OCI-LY1 (cell line): ENCODE data around the gene SRBD1.

Experiments
- H2AFZ ChIP-seq: fragments of 200-600 bp; sonication (generic), shearing (Covaris generic); 2 replicates; pipeline ENCODE4 v1.6.0; 2014; ENCODE audit warnings: antibody characterized with exemption, mild to moderate bottlenecking, low read length
- H3F3A ChIP-seq: fragments of 200-600 bp; sonication (generic), shearing (Covaris generic); 2 replicates; pipeline ENCODE4 v1.6.0; 2014; ENCODE audit warnings: mild to moderate bottlenecking, antibody characterized with exemption, low read length, moderate library complexity; ENCODE audit not compliant: insufficient read depth
- H3K27ac ChIP-seq: fragments of 200-600 bp; sonication (generic); 2 replicates; pipeline ENCODE4 v1.5.1; 2014; ENCODE audit warnings: low read length, mixed run types, mild to moderate bottlenecking, low read depth; ENCODE audit not compliant: poor library complexity, severe bottlenecking
- H3K27me3 ChIP-seq: fragments of 200-600 bp; sonication (generic); 2 replicates; pipeline ENCODE4 v1.6.0; 2014; ENCODE audit warnings: antibody characterized with exemption, mild to moderate bottlenecking, low read length, moderate library complexity; ENCODE audit not compliant: insufficient read depth
- H3K36me3 ChIP-seq: fragments of 200-600 bp; sonication (generic); 2 replicates; pipeline ENCODE4 v1.6.1; 2014; ENCODE audit warnings: mild to moderate bottlenecking, antibody characterized with exemption, low read length, moderate library complexity, mixed read lengths; ENCODE audit not compliant: insufficient read depth
- H3K4me1 ChIP-seq: fragments of 200-600 bp; sonication (generic); 2 replicates; pipeline ENCODE4 v1.5.1; 2014; ENCODE audit warnings: mild to moderate bottlenecking, low read length, moderate library complexity; ENCODE audit not compliant: insufficient read depth, severe bottlenecking
- H3K4me2 ChIP-seq: fragments of 200-600 bp; sonication (generic), shearing (Covaris generic); 2 replicates; pipeline ENCODE4 v1.6.1; 2014; ENCODE audit warnings: low read length
- H3K4me3 ChIP-seq: fragments of 200-600 bp; sonication (generic); 2 replicates; pipeline ENCODE4 v1.5.1; 2014; ENCODE audit warnings: low read length, low read depth, mild to moderate bottlenecking, mixed read lengths; ENCODE audit not compliant: poor library complexity, severe bottlenecking
- H3K79me2 ChIP-seq: fragments of 200-600 bp; shearing (Covaris generic); 2 replicates; pipeline ENCODE4 v1.6.1; 2016; ENCODE audit warnings: mixed run types, low read length, mixed read lengths; ENCODE audit not compliant: insufficient read depth
- H3K9ac ChIP-seq: fragments of 200-600 bp; sonication (generic), shearing (Covaris generic); 2 replicates; pipeline ENCODE4 v1.6.1; 2014; ENCODE audit warnings: mild to moderate bottlenecking, low read length, mixed read lengths
- H3K9me2 ChIP-seq: fragments of 200-600 bp; sonication (generic), shearing (Covaris generic); 2 replicates; pipeline ENCODE4 v1.6.1; 2014; ENCODE audit warnings: low read depth, mild to moderate bottlenecking, low read length, mixed read lengths
- H3K9me3 ChIP-seq: fragments of 200-600 bp; shearing (Covaris generic); 2 replicates; pipeline ENCODE4 v1.6.1; 2014; ENCODE audit warnings: low read length, mixed read lengths
- H4K20me1 ChIP-seq: fragments of 200-600 bp; sonication (generic), shearing (Covaris generic); 2 replicates; pipeline ENCODE4 v1.6.0; 2016; ENCODE audit warnings: mild to moderate bottlenecking, low read length; ENCODE audit not compliant: insufficient read depth
- EZH2 ChIP-seq: fragments of 200-600 bp; sonication (generic), shearing (Covaris generic); IDR thresholded peaks from 2 replicates; pipeline ENCODE4 v1.8.0; 2017; ENCODE audit warnings: borderline replicate concordance, mixed run types, mild to moderate bottlenecking, antibody characterized with exemption, low read length, moderate library complexity, mixed read lengths
- TF ChIP-seq, protein P1 (sequence below): fragments of 200-600 bp; sonication (generic), shearing (Covaris generic); IDR thresholded peaks from 2 replicates; pipeline ENCODE4 v1.5.1; 2017; ENCODE audit warnings: mild to moderate bottlenecking, antibody characterized with exemption, low read length, moderate library complexity, mixed read lengths

SRBD1 gene

DNA sequence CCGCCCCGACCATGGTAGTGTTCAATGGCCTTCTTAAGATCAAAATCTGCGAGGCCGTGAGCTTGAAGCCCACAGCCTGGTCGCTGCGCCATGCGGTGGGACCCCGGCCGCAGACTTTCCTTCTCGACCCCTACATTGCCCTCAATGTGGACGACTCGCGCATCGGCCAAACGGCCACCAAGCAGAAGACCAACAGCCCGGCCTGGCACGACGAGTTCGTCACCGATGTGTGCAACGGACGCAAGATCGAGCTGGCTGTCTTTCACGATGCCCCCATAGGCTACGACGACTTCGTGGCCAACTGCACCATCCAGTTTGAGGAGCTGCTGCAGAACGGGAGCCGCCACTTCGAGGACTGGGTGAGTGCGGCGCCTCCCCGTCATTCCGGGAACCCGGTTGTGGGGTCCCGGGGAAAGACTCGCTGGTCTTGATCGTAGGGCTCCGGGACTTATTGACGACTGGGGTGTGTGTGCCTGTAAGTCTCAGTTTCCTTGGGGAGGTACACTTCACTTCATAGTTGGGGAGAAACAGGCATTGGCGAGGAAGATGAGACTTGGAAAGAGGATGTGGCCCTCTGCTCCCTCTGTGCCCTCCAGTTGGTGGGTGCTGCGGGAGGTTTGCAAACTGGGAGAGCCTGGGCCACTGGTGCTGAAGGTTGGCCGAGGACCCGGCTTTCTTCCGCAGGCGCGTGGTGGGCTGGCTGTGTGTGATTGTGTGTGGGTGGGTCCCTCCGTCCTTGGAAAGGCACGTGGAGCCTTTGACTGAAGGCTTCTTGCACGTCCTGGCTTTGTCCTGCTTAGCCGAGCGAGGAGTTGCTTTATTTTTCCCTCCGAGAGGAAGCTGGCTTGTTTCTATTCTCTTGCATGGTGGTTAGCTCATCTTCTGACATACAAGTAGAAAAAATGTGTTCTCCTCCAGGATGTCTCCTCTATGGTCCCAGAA is 41.3 kb upstream of the SRBD1 start:
- no peaks in the 10 kb centered on the region for H3K9me3 ChIP-seq
- no peaks in the 10 kb centered on the region for H3F3A ChIP-seq
- no peak overlapping the region for H2AFZ ChIP-seq
- H4K20me1 ChIP-seq = no peaks in the 10 kb centered on the region
- H3K4me2 ChIP-seq = peak overlapping the region; percentile 84
- no peaks in the 10 kb centered on the region for H3K9me2 ChIP-seq
- H3K79me2 ChIP-seq = peaks cover 56% of the 10 kb centered on the region
- peak overlapping the region; percentile 81 for H3K4me3 ChIP-seq
- H3K27me3 ChIP-seq = no peaks in the 10 kb centered on the region
- H3K9ac ChIP-seq = peak overlapping the region; percentile 91
- TF ChIP-seq, protein P1, sequence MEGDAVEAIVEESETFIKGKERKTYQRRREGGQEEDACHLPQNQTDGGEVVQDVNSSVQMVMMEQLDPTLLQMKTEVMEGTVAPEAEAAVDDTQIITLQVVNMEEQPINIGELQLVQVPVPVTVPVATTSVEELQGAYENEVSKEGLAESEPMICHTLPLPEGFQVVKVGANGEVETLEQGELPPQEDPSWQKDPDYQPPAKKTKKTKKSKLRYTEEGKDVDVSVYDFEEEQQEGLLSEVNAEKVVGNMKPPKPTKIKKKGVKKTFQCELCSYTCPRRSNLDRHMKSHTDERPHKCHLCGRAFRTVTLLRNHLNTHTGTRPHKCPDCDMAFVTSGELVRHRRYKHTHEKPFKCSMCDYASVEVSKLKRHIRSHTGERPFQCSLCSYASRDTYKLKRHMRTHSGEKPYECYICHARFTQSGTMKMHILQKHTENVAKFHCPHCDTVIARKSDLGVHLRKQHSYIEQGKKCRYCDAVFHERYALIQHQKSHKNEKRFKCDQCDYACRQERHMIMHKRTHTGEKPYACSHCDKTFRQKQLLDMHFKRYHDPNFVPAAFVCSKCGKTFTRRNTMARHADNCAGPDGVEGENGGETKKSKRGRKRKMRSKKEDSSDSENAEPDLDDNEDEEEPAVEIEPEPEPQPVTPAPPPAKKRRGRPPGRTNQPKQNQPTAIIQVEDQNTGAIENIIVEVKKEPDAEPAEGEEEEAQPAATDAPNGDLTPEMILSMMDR = no peak
- H3K4me1 ChIP-seq = peaks cover 44% of the 10 kb centered on the region
- H3K36me3 ChIP-seq = no peaks in the 10 kb centered on the region; the same call in 1 of the 2 replicates
- peak overlapping the region; percentile 34 for H3K27ac ChIP-seq

- Histone ChIP-seq H3K27me3 (no peaks in the 10 kb centered on the region), H2AFZ (no peak within 1 kb of the TSS), H3K9me3 (no peaks in the 10 kb centered on the region), H3K4me3 (peak within 1 kb of the TSS; percentile 81), H3K27ac (peak within 1 kb of the TSS; percentile 40), H3K4me1 (peaks cover 44% of the 10 kb centered on the region), H3F3A (no peaks in the 10 kb centered on the region), H3K9me2 (no peaks in the 10 kb centered on the region), H4K20me1 (no peaks in the 10 kb centered on the region), H3K36me3 (no peaks in the 10 kb centered on the region; the same call in 1 of the 2 replicates), H3K79me2 (peaks cover 47% of the 10 kb centered on the region), H3K9ac (peak within 1 kb of the TSS; percentile 91), H3K4me2 (peak within 1 kb of the TSS; percentile 84)
- TF ChIP-seq EZH2 = no peak
- TF ChIP-seq, protein P1 = no peak
Observed at GRCh38 chr2:45651415-45652089, 40.5 kb upstream of the SRBD1 start, which contains the start of gene PRKCE. PRKCE (plus strand) TSS chr2:45651675.

DNA sequence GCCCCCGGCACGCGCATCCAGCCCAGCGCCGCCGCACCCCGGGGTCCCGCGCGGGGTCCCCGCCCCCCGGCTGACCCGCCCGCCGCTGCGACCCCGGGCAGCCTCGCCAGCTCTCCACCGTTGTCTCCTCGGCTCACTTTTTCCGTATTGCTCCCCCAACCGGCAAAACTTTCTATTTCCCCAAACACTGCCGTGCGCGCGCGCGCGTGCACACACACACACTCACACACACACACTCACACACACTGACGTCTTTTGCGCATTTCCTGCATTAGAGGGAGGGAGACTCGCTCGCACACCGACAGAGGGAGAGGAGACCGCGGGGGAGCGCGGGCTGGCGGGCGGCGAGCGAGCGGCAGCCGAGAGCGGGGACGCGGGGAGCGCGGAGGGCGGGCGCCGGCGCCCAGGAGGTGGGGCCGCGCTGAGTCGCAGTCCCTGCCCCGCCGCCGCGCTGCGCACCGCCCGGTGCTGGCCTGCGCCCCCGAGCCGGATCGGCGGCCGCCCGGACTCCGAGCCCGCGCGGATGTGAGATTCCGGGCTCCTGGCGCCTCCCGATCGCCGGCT is 39.9 kb upstream of the SRBD1 start:
- Histone ChIP-seq H2AFZ (no peak overlapping the region), H3K4me2 (peak overlapping the region; percentile 84), H3F3A (no peaks in the 10 kb centered on the region), H4K20me1 (no peaks in the 10 kb centered on the region), H3K9me2 (no peaks in the 10 kb centered on the region), H3K27me3 (no peaks in the 10 kb centered on the region), H3K4me3 (peak overlapping the region; percentile 81), H3K27ac (peak overlapping the region; percentile 40), H3K79me2 (peaks cover 41% of the 10 kb centered on the region), H3K4me1 (peaks cover 44% of the 10 kb centered on the region), H3K9ac (peak overlapping the region; percentile 91), H3K9me3 (no peaks in the 10 kb centered on the region), H3K36me3 (no peaks in the 10 kb centered on the region; the same call in 1 of the 2 replicates)
- no peak for TF ChIP-seq EZH2
- TF ChIP-seq, protein P1 = peak; percentile 44
